Suprapubic skin (tissue), 3 donors: ENCODE results near the gene CCNL2.

Source experiments
- POLR2AphosphoS5 ChIP-seq, 3 donors: sonication (generic); formaldehyde crosslinking; IDR thresholded peaks; one replicate each; pipeline ENCODE4 v1.6.1; 2017; ENCODE audit warnings: antibody characterized with exemption in 3 of 3
- TF ChIP-seq, protein P1 (sequence below), 2 donors: fragments of 200-600 bp in 1 of 2; fragments of 450-650 bp in 1 of 2; sonication (generic) in 1 of 2; IDR thresholded peaks; one replicate each; pipeline ENCODE4 v1.5.1; 2016 to 2019; ENCODE audit warnings: antibody characterized with exemption in 2 of 2, mild to moderate bottlenecking in 1 of 2, moderate library complexity in 1 of 2

DNA sequence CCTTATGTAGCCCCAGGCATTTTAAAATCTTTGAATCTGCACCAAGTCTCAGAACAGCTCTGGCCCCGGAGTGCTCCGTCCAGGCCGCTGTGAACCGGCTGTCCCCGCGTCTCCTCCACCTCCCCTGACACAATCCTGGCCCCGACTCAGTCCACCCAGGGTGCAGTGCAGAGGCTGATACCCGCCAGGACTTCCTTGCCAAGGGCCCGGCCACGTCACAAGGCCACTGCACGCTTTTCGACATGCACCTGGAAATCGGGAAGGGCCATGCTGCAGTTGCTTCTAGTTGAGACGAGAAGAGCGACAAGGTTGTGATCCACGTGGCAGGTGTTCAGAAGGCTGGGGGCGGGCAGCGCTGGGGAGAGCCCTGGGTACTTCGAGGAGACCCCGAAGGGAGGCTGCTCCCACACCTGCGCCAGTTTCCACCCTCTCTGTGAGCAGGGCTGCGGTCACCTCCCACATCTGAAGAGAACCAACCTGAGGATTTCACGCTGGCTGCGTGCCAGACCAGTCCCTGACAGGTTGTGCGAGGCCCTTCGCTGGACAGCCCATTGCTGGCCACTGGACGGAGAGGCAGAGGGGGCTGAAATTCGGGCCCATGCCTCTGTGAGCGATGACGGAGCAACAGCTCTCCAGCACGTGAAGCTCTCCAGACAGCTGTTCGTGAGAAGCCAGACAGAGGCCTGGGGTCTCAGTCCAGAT lies 43.1 kb upstream of the CCNL2 start:
- no peak for TF ChIP-seq POLR2AphosphoS5 (IDR thresholded peaks at IDR 0.05)
- TF ChIP-seq, protein P1, sequence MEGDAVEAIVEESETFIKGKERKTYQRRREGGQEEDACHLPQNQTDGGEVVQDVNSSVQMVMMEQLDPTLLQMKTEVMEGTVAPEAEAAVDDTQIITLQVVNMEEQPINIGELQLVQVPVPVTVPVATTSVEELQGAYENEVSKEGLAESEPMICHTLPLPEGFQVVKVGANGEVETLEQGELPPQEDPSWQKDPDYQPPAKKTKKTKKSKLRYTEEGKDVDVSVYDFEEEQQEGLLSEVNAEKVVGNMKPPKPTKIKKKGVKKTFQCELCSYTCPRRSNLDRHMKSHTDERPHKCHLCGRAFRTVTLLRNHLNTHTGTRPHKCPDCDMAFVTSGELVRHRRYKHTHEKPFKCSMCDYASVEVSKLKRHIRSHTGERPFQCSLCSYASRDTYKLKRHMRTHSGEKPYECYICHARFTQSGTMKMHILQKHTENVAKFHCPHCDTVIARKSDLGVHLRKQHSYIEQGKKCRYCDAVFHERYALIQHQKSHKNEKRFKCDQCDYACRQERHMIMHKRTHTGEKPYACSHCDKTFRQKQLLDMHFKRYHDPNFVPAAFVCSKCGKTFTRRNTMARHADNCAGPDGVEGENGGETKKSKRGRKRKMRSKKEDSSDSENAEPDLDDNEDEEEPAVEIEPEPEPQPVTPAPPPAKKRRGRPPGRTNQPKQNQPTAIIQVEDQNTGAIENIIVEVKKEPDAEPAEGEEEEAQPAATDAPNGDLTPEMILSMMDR (IDR thresholded peaks at IDR 0.05) = no peak
